Tibial nerve (tissue), 4 donors: ENCODE results near the gene TRAF7.
"Not testable (repeated sequence)": the region's sequence is repeated elsewhere in the genome, so short reads cannot be mapped to it uniquely, and the experiment has no call there.

Experiments used
- EP300 ChIP-seq, 2 donors: sonication (generic); formaldehyde crosslinking; IDR thresholded peaks; one replicate each; pipeline ENCODE4 v1.6.1; 2017; ENCODE audit warnings: antibody characterized with exemption in 2 of 2, mild to moderate bottlenecking in 1 of 2
- POLR2A ChIP-seq, 2 donors: fragments of 450-650 bp; IDR thresholded peaks; one replicate each; pipeline ENCODE4 v1.6.1; 2017; ENCODE audit warnings: antibody characterized with exemption in 2 of 2, mild to moderate bottlenecking in 2 of 2, moderate library complexity in 2 of 2
- TF ChIP-seq, protein P1 (sequence below), 5 experiments: fragments of 200-600 bp in 3 of 5; fragments of 450-650 bp in 2 of 5; sonication (generic) in 3 of 5; IDR thresholded peaks; one replicate each; pipeline ENCODE4 v1.5.1; 2016 to 2019; ENCODE audit warnings: antibody characterized with exemption in 5 of 5, mild to moderate bottlenecking in 3 of 5, moderate library complexity in 2 of 5

DNA sequence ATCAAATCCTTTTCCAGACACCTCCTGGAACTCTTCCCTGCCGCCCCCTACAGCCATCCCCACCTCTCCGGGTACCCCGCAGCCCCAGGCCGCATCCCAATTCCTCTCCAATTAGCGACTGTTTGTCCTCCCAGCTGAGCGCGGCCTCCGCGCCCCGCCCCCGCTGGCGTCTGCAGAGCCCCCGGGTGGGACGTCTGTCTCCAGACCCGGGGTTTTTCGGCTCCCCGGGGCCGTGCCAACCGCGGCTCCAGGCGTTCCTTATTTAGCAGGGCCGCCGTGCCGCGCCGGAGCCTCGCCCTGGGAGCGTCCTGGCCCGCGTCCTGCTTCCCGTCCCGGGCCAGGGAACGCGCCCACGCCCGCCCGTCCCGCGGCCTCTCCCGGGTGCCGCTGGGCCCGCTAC, 20.5 kb upstream of the TRAF7 start:
- TF ChIP-seq, protein P1, sequence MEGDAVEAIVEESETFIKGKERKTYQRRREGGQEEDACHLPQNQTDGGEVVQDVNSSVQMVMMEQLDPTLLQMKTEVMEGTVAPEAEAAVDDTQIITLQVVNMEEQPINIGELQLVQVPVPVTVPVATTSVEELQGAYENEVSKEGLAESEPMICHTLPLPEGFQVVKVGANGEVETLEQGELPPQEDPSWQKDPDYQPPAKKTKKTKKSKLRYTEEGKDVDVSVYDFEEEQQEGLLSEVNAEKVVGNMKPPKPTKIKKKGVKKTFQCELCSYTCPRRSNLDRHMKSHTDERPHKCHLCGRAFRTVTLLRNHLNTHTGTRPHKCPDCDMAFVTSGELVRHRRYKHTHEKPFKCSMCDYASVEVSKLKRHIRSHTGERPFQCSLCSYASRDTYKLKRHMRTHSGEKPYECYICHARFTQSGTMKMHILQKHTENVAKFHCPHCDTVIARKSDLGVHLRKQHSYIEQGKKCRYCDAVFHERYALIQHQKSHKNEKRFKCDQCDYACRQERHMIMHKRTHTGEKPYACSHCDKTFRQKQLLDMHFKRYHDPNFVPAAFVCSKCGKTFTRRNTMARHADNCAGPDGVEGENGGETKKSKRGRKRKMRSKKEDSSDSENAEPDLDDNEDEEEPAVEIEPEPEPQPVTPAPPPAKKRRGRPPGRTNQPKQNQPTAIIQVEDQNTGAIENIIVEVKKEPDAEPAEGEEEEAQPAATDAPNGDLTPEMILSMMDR (IDR thresholded peaks at IDR 0.05), result not testable (repeated sequence)
- TF ChIP-seq POLR2A, EP300 (IDR thresholded peaks at IDR 0.05): not testable (repeated sequence)
